HL-60 (cell line): ENCODE measurements around the gene ALK.

Source experiments
- POLR2AphosphoS5 ChIP-seq: IDR thresholded peaks from 2 replicates; pipeline ENCODE4 v1.6.1; 2012; ENCODE audit warnings: low read depth
- REST ChIP-seq: IDR thresholded peaks from 2 replicates; pipeline ENCODE4 v1.6.1; 2012; ENCODE audit warnings: low read depth; ENCODE audit not compliant: insufficient replicate concordance
- TF ChIP-seq, protein P1 (sequence below): IDR thresholded peaks from one replicate; pipeline ENCODE4 v1.5.1; 2011; ENCODE audit warnings: low read length, control low read depth, inconsistent platforms; ENCODE audit not compliant: insufficient read depth

DNA sequence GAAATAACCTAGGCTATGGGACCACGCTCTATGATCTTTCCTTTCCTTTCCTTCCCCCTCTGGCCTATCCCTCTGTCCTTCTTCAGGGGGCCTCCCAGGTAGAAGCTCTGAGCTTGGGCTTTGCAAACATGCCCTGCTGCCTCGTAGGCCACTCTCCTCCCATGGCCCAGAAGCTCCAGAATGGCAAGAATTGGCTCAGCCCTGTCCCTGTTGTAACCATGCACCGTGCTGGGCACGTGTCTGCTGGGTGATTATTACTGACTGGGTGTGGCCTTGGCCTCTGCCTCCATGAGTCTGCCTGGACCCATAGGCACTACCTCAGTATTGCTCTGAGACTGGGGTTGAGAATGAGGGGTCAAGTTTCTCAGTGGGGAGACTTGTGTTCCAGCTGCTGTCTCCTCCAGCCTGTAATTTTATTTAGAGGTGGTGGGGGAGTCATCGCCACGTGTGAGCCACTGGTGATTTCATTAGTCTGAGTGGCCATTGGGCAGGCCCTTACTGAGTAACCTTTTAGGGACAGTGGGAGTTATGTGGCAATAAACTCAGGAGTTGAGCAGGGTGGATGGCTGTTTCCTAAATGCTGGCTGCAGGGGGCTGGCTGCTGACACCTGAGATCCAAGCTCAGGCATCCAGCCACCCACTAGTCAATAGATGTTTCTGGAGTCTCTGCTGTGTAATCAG, 648.2 kb downstream of the ALK start:
- TF ChIP-seq, protein P1, sequence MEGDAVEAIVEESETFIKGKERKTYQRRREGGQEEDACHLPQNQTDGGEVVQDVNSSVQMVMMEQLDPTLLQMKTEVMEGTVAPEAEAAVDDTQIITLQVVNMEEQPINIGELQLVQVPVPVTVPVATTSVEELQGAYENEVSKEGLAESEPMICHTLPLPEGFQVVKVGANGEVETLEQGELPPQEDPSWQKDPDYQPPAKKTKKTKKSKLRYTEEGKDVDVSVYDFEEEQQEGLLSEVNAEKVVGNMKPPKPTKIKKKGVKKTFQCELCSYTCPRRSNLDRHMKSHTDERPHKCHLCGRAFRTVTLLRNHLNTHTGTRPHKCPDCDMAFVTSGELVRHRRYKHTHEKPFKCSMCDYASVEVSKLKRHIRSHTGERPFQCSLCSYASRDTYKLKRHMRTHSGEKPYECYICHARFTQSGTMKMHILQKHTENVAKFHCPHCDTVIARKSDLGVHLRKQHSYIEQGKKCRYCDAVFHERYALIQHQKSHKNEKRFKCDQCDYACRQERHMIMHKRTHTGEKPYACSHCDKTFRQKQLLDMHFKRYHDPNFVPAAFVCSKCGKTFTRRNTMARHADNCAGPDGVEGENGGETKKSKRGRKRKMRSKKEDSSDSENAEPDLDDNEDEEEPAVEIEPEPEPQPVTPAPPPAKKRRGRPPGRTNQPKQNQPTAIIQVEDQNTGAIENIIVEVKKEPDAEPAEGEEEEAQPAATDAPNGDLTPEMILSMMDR: no peak
- TF ChIP-seq REST: no peak
- TF ChIP-seq POLR2AphosphoS5: no peak
